IMR-90 (cell line): ENCODE measurements around the gene NEK11. TPM values are rescaled to one million over a fixed set of nuclear protein-coding genes. Genes with fewer than 3 reads are reported as not detected.

Source experiments
- ATAC-seq: fragments of 200-7000 bp; cut with Tn5 transposase; 2 replicates; pipeline ENCODE4 v1.9.1; 2020; ENCODE audit warnings: low read depth, mild to moderate bottlenecking, moderate library complexity
- BruUV-seq: library from RNA; stranded (reverse); fragments of 400-500 nt; replicated peaks from 2 replicates; lab custom pipeline; 2021; lab: Mats Ljungman, UMichigan
- CTCF ChIA-PET: fragments of 300-600 bp; formaldehyde crosslinking; extraction: SDS; loops from one replicate; lab custom pipeline; 2021; ENCODE audit warnings: antibody characterized with exemption; lab: Yijun Ruan, JAX
- POLR2A ChIA-PET: fragments of 300-600 bp; sonication (Branson Sonifier 250); formaldehyde crosslinking; loops from one replicate; lab custom pipeline; 2022; ENCODE audit warnings: antibody characterized with exemption; ENCODE audit not compliant: unreplicated experiment; lab: Charles Lee
- DNase-seq: peaks from one replicate; pipeline ENCODE4 v3.0.0; 2013
- H2AFZ ChIP-seq: replicated peaks from 2 replicates; pipeline ENCODE3; 2013; ENCODE audit warnings: low read length, mild to moderate bottlenecking; ENCODE audit not compliant: poor library complexity
- H2AK5ac ChIP-seq: 2 replicates; pipeline ENCODE4 v1.6.1; 2013; ENCODE audit warnings: low read depth, low read length, inconsistent platforms
- H2AK9ac ChIP-seq: replicated peaks from 2 replicates; pipeline ENCODE3; 2013; ENCODE audit warnings: mild to moderate bottlenecking, low read depth, low read length, moderate library complexity; ENCODE audit not compliant: poor library complexity
- H2BK120ac ChIP-seq: 2 replicates; pipeline ENCODE4 v1.6.1; 2013; ENCODE audit warnings: low read depth, low read length, inconsistent platforms
- H2BK15ac ChIP-seq: 3 replicates; pipeline ENCODE4 v1.6.1; 2013; ENCODE audit warnings: low read depth, low read length, inconsistent platforms
- H2BK20ac ChIP-seq: 2 replicates; pipeline ENCODE4 v1.6.1; 2013; ENCODE audit warnings: low read depth, mild to moderate bottlenecking, inconsistent platforms, low read length, moderate library complexity
- H2BK5ac ChIP-seq: 2 replicates; pipeline ENCODE4 v1.6.1; 2013; ENCODE audit warnings: mild to moderate bottlenecking, low read depth, low read length, inconsistent platforms; ENCODE audit not compliant: poor library complexity, severe bottlenecking
- H3K14ac ChIP-seq: replicated peaks from 2 replicates; pipeline ENCODE4 v1.6.1; 2013; ENCODE audit warnings: low read depth, low read length, inconsistent platforms
- H3K18ac ChIP-seq: 2 replicates; pipeline ENCODE4 v1.6.1; 2013; ENCODE audit warnings: low read depth, low read length, control low read depth
- H3K23ac ChIP-seq: 2 replicates; pipeline ENCODE4 v1.6.1; 2013; ENCODE audit warnings: low read depth, low read length, inconsistent platforms
- H3K27ac ChIP-seq: 2 replicates; pipeline ENCODE4 v1.5.1; 2013; ENCODE audit warnings: mild to moderate bottlenecking, control low read depth, low read length; ENCODE audit not compliant: insufficient read depth
- H3K27me3 ChIP-seq: 2 replicates; pipeline ENCODE4 v1.6.1; 2013; ENCODE audit warnings: low read length; ENCODE audit not compliant: control insufficient read depth, insufficient read depth
- H3K36me3 ChIP-seq: 2 replicates; pipeline ENCODE4 v1.6.1; 2013; ENCODE audit warnings: low read length, mixed read lengths; ENCODE audit not compliant: control insufficient read depth, insufficient read depth
- H3K4ac ChIP-seq: 2 replicates; pipeline ENCODE4 v1.6.1; 2013; ENCODE audit warnings: low read depth, low read length, inconsistent platforms
- H3K4me1 ChIP-seq: 2 replicates; pipeline ENCODE4 v1.6.1; 2013; ENCODE audit warnings: low read length, mixed read lengths; ENCODE audit not compliant: control insufficient read depth, insufficient read depth
- H3K4me2 ChIP-seq: 2 replicates; pipeline ENCODE4 v1.6.1; 2013; ENCODE audit warnings: low read depth, mild to moderate bottlenecking, control low read depth, low read length, moderate library complexity
- H3K4me3 ChIP-seq: 2 replicates; pipeline ENCODE4 v1.5.1; 2013; ENCODE audit warnings: low read depth, mild to moderate bottlenecking, control low read depth, low read length, moderate library complexity; ENCODE audit not compliant: insufficient read depth
- H3K56ac ChIP-seq: 2 replicates; pipeline ENCODE4 v1.6.1; 2013; ENCODE audit warnings: low read length, inconsistent platforms; ENCODE audit not compliant: insufficient read depth; ENCODE audit errors: extremely low read depth
- H3K79me1 ChIP-seq, 2 experiments: 2 replicates each; pipeline ENCODE4 v1.6.1; 2013; ENCODE audit warnings: low read length in 2 of 2, inconsistent platforms in 1 of 2, low read depth in 1 of 2
- H3K9ac ChIP-seq: 2 replicates; pipeline ENCODE4 v1.6.1; 2013; ENCODE audit warnings: low read depth, low read length, control low read depth
- H3K9me1 ChIP-seq: 2 replicates; pipeline ENCODE4 v1.6.1; 2013; ENCODE audit warnings: low read length, inconsistent platforms; ENCODE audit not compliant: insufficient read depth
- H3K9me3 ChIP-seq: 2 replicates; pipeline ENCODE4 v1.6.1; 2013; ENCODE audit warnings: low read length; ENCODE audit not compliant: control insufficient read depth, insufficient read depth
- H4K20me1 ChIP-seq: 2 replicates; pipeline ENCODE4 v1.6.1; 2013; ENCODE audit warnings: low read length, inconsistent platforms; ENCODE audit not compliant: insufficient read depth
- H4K5ac ChIP-seq: 2 replicates; pipeline ENCODE4 v1.6.1; 2013; ENCODE audit warnings: mild to moderate bottlenecking, low read depth, low read length, control low read depth
- H4K8ac ChIP-seq, 2 experiments: 2 replicates each; pipeline ENCODE4 v1.6.1; 2013; ENCODE audit warnings: low read depth in 2 of 2, low read length in 2 of 2, control low read depth in 1 of 2, inconsistent platforms in 1 of 2
- H4K91ac ChIP-seq: 2 replicates; pipeline ENCODE4 v1.6.1; 2013; ENCODE audit warnings: low read depth, low read length, inconsistent platforms; ENCODE audit not compliant: insufficient read depth
- CHD1 ChIP-seq: IDR thresholded peaks from 2 replicates; pipeline ENCODE4 v1.6.1; 2012; ENCODE audit warnings: low read depth, low read length, improper control_type of control experiment
- CTCF ChIP-seq: conservative IDR thresholded peaks from 2 replicates; pipeline ENCODE4 v1.5.1; 2012; ENCODE audit warnings: mild to moderate bottlenecking, low read depth, low read length, improper control_type of control experiment
- FOS ChIP-seq: fragments of 150-350 bp; IDR thresholded peaks from 2 replicates; pipeline ENCODE4 v1.6.1; 2016; ENCODE audit warnings: low read depth, low read length
- MXI1 ChIP-seq: IDR thresholded peaks from 2 replicates; pipeline ENCODE4 v1.6.1; 2012; ENCODE audit warnings: low read depth, mild to moderate bottlenecking, low read length, moderate library complexity, borderline replicate concordance
- USF2 ChIP-seq: fragments of 150-350 bp; IDR thresholded peaks from 2 replicates; pipeline ENCODE4 v1.6.1; 2017; ENCODE audit warnings: mild to moderate bottlenecking, antibody characterized with exemption, low read length, low read depth
- WGBS, 2 experiments: methylation state at CpG; one replicate each; pipeline versions ENCODE4 v1.1.5 to v1.1.7; 2013; ENCODE audit warnings: missing lambda C conversion rate in 2 of 2; ENCODE audit not compliant: insufficient read length in 1 of 2; ENCODE audit errors: extremely low coverage in 2 of 2; 5-methylcytosine and 5-hydroxymethylcytosine counted together
- dilution Hi-C: fragments of 300-500 bp; cut with HindIII; formaldehyde crosslinking; loops from one replicate; pipeline ENCODE4 v1.14.3; 2018; ENCODE audit warnings: low sequenced_read_pairs; ENCODE audit not compliant: unreplicated experiment
- in situ Hi-C: fragments of 300-500 bp; cut with MboI; formaldehyde crosslinking; loops from 3 replicates; pipeline ENCODE4 v1.14.3; 2019; ENCODE audit warnings: low sequenced_read_pairs, inconsistent platforms, mixed read lengths
- intact Hi-C: fragments of 100-400 bp; cut with micrococcal nuclease; formaldehyde crosslinking; loops from 2 replicates; pipeline ENCODE4 v1.10.0; 2022
- polyA plus RNA-seq, 3 experiments: library from polyadenylated mRNA; depleted of rRNA; stranded (reverse); fragments of >200 nt; gene quantifications; 2 replicates each; pipeline ENCODE4 v1.2.3, GENCODE V29; 2012; ENCODE audit warnings: low replicate concordance in 1 of 3
- total RNA-seq: library from RNA; depleted of rRNA; stranded (reverse); fragments of >200 nt; gene quantifications from 2 replicates; pipeline ENCODE4 v1.2.3, GENCODE V29; 2012

The NEK11 gene
- total and polyA plus RNA-seq, 2 of the 4 experiments (the other 2 are of a cell fraction) = 1.1 to 1.6 TPM

DNA sequence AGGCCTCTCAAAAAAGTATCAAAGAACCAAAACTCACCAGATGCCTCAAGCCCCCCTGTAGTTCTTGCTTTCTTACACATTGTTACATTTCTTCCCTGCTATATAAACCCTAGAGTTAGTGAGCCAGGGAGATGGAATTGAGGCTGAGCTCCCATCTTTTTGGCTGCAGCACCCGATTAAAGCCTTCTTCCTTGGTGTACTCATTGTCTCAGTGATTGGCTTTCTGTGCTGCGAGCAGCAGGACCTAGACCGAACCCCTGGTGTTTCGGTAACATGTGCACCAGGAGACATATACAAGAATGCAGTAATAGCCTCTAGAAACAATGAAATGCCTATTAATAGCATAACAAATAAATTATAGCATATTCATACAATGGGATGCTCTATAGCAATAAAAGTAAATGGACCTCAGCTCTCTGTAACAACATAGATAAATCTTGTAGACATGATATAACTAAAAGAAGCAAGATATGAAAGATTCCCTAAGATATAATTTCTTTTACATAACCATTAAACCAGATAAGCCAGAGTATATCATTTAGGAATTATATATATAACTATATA lies 174.0 kb downstream of the NEK11 start:
- ChIA-PET POLR2A (no interaction called here), CTCF (interaction anchor here (0.7 kb wide), 1 partner anchor 30 kb away, joined by 3 read pairs; no protein-coding TSS in a partner anchor)
- no peak for TF ChIP-seq MXI1
- no peak for TF ChIP-seq FOS
- no peak for TF ChIP-seq USF2
- TF ChIP-seq CTCF = no peak
- no peak for TF ChIP-seq CHD1

More for the DNA sequence above, 174.0 kb downstream of the NEK11 start:
- no TSS peak for BruUV-seq
- H3K79me1 ChIP-seq = no peaks in the 10 kb centered on the region
- H2AK9ac ChIP-seq = no peak overlapping the region
- H3K9ac ChIP-seq = no peak overlapping the region
- H3K27ac ChIP-seq = no peak overlapping the region
- in situ Hi-C loops (no loop called here), intact Hi-C loops (no loop called here), dilution Hi-C loops (no loop called here)
- H3K36me3 ChIP-seq = no peaks in the 10 kb centered on the region
- ATAC-seq (no peak), DNase-seq (no peak)
- no peak overlapping the region for H2AFZ ChIP-seq
- no peaks in the 10 kb centered on the region for H4K20me1 ChIP-seq
- H3K4me3 ChIP-seq = no peak overlapping the region
- no peak overlapping the region for H3K18ac ChIP-seq
- no peak overlapping the region for H3K14ac ChIP-seq
- no peak overlapping the region for H3K4ac ChIP-seq
- no peak overlapping the region for H4K5ac ChIP-seq
- no CpG with 5 or more reads among the region's 4 CpGs for WGBS, 2 experiments
- no peak overlapping the region for H2BK5ac ChIP-seq
- no peak overlapping the region for H4K91ac ChIP-seq
- no peak overlapping the region for H3K23ac ChIP-seq
- no peak overlapping the region for H2BK120ac ChIP-seq
- no peak overlapping the region for H2AK5ac ChIP-seq
- no peaks in the 10 kb centered on the region for H3K27me3 ChIP-seq
- H2BK20ac ChIP-seq = no peak overlapping the region
- no peak overlapping the region for H3K4me2 ChIP-seq
- no peaks in the 10 kb centered on the region for H3K4me1 ChIP-seq
- H3K9me1 ChIP-seq = no peaks in the 10 kb centered on the region
- H3K9me3 ChIP-seq = peaks cover 4% of the 10 kb centered on the region
- H4K8ac ChIP-seq = no peak overlapping the region
- H3K56ac ChIP-seq = no peak overlapping the region
- no peak overlapping the region for H2BK15ac ChIP-seq
